Endothelial cell of umbilical vein (primary cell): ENCODE measurements around the gene ACAD9.

Experiments used
- JUN ChIP-seq: IDR thresholded peaks from 2 replicates; pipeline ENCODE4 v1.6.1; 2011; ENCODE audit warnings: borderline replicate concordance, low read depth; ENCODE audit not compliant: insufficient read length, insufficient read depth
- MYC ChIP-seq: IDR thresholded peaks from one replicate; pipeline ENCODE4 v1.6.1; 2011; ENCODE audit warnings: mild to moderate bottlenecking, low read depth, low read length
- POLR2A ChIP-seq: IDR thresholded peaks from 2 replicates; pipeline ENCODE4 v1.6.1; 2012; ENCODE audit warnings: low read depth, mild to moderate bottlenecking, control low read depth, low read length
- POLR2AphosphoS5 ChIP-seq: IDR thresholded peaks from 2 replicates; pipeline ENCODE4 v1.6.1; 2012; ENCODE audit warnings: low read depth, mild to moderate bottlenecking, control low read depth, low read length, moderate library complexity; ENCODE audit not compliant: insufficient read depth
- TF ChIP-seq, protein P1 (sequence below): IDR thresholded peaks from 2 replicates; pipeline ENCODE4 v1.6.1; 2011; ENCODE audit not compliant: insufficient read depth, insufficient read length
- TF ChIP-seq, protein P2 (sequence below), 2 donors: IDR thresholded peaks; 1 replicate in 1 of 2; 2 replicates in 1 of 2; pipeline ENCODE4 v1.5.1; 2011; ENCODE audit warnings: low read length in 2 of 2, mild to moderate bottlenecking in 2 of 2, moderate library complexity in 2 of 2, control low read depth in 1 of 2, inconsistent platforms in 1 of 2, low read depth in 1 of 2; ENCODE audit not compliant: insufficient read depth in 1 of 2; ENCODE audit errors: extremely low read depth in 1 of 2

DNA sequence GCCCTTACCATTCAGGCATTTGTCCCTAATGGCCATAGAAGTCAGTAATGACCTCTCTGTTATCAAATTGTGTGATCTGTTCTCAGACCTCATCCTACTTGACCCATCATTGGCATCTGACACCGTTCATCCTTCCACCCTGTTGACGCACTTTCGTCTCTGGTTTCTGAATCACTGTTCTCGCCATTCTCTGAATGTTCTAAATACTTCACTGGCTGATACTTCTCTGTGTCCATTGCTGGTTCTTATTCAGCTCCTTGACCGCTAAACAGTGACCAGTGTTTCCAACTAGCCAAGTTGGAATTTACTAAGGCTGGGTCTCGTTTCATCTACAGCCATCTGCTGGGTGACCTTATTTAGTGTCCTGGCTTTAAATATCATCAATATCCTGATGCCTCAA lies 2.2 kb downstream of the ACAD9 start:
- TF ChIP-seq POLR2A, result no peak
- TF ChIP-seq, protein P1, sequence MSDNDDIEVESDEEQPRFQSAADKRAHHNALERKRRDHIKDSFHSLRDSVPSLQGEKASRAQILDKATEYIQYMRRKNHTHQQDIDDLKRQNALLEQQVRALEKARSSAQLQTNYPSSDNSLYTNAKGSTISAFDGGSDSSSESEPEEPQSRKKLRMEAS, result no peak
- TF ChIP-seq, protein P2, sequence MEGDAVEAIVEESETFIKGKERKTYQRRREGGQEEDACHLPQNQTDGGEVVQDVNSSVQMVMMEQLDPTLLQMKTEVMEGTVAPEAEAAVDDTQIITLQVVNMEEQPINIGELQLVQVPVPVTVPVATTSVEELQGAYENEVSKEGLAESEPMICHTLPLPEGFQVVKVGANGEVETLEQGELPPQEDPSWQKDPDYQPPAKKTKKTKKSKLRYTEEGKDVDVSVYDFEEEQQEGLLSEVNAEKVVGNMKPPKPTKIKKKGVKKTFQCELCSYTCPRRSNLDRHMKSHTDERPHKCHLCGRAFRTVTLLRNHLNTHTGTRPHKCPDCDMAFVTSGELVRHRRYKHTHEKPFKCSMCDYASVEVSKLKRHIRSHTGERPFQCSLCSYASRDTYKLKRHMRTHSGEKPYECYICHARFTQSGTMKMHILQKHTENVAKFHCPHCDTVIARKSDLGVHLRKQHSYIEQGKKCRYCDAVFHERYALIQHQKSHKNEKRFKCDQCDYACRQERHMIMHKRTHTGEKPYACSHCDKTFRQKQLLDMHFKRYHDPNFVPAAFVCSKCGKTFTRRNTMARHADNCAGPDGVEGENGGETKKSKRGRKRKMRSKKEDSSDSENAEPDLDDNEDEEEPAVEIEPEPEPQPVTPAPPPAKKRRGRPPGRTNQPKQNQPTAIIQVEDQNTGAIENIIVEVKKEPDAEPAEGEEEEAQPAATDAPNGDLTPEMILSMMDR (IDR thresholded peaks at IDR 0.05; ENCODE audit: extremely low read depth in 1 of 2, insufficient read depth in 1 of 2, low read depth in 1 of 2, low read length in 2 of 2), result no peak
- no peak for TF ChIP-seq JUN
- no peak for TF ChIP-seq POLR2AphosphoS5
- no peak for TF ChIP-seq MYC
